ENCODE results near the gene KCNJ18.
"Not testable (repeated sequence)": the region's sequence is repeated elsewhere in the genome, so short reads cannot be mapped to it uniquely, and the experiment has no call there.

KCNJ18 gene

GRCh38 chr17:21668746-21669508 lies 23.4 kb upstream of the KCNJ18 start:
- H2BK120ac ChIP-seq (ENCODE audit: low read depth, low read length); H3K4me3 ChIP-seq (ENCODE audit: low read length); H2BK15ac ChIP-seq (replicated peaks; ENCODE audit: low read depth); H3K79me1 ChIP-seq (ENCODE audit: low read length); H3K27ac ChIP-seq (ENCODE audit: low read depth, low read length); H3K9ac ChIP-seq (ENCODE audit: low read length); H2BK5ac ChIP-seq (ENCODE audit: low read length); H3K56ac ChIP-seq (ENCODE audit: low read length); H4K8ac ChIP-seq (ENCODE audit: low read depth, low read length); H3K18ac ChIP-seq (ENCODE audit: low read length); DNase-seq; H3K36me3 ChIP-seq (ENCODE audit: control insufficient read depth, insufficient read depth, low read length); H3K23ac ChIP-seq (ENCODE audit: low read length); H2AK5ac ChIP-seq (ENCODE audit: low read length); H3K4ac ChIP-seq (ENCODE audit: low read depth, low read length); H3K27me3 ChIP-seq (ENCODE audit: insufficient read depth, low read length, poor library complexity); H3K4me1 ChIP-seq (ENCODE audit: control insufficient read depth, low read depth, low read length); H3K79me2 ChIP-seq (ENCODE audit: control insufficient read depth, insufficient read depth, low read length); H4K5ac ChIP-seq (ENCODE audit: low read length); H3K4me2 ChIP-seq (ENCODE audit: low read length): not testable (repeated sequence)
- no CpG with 5 or more reads among the region's 13 CpGs for WGBS (ENCODE audit: extremely low coverage, insufficient coverage, low lambda C conversion rate)

- H3K4ac ChIP-seq (ENCODE audit: low read depth, low read length); H3K4me3 ChIP-seq (ENCODE audit: low read length); H3K79me2 ChIP-seq (ENCODE audit: control insufficient read depth, insufficient read depth, low read length); DNase-seq; H3K4me2 ChIP-seq (ENCODE audit: low read length); H3K4me1 ChIP-seq (ENCODE audit: control insufficient read depth, low read depth, low read length); H3K27me3 ChIP-seq (ENCODE audit: insufficient read depth, low read length, poor library complexity); H3K18ac ChIP-seq (ENCODE audit: low read length); H3K27ac ChIP-seq (ENCODE audit: low read depth, low read length); H3K79me1 ChIP-seq (ENCODE audit: low read length); H3K56ac ChIP-seq (ENCODE audit: low read length); H2BK120ac ChIP-seq (ENCODE audit: low read depth, low read length); H3K23ac ChIP-seq (ENCODE audit: low read length); H4K5ac ChIP-seq (ENCODE audit: low read length); H2AK5ac ChIP-seq (ENCODE audit: low read length); H3K36me3 ChIP-seq (ENCODE audit: control insufficient read depth, insufficient read depth, low read length); H2BK5ac ChIP-seq (ENCODE audit: low read length); H2BK15ac ChIP-seq (replicated peaks; ENCODE audit: low read depth); H3K9ac ChIP-seq (ENCODE audit: low read length); H4K8ac ChIP-seq (ENCODE audit: low read depth, low read length): not testable (repeated sequence)
- WGBS (ENCODE audit: extremely low coverage, insufficient coverage, low lambda C conversion rate): no CpG with 5 or more reads among the region's 10 CpGs
Observed at GRCh38 chr17:21669616-21670360, 22.5 kb upstream of the KCNJ18 start.

- not testable (repeated sequence) for H3K4ac ChIP-seq (ENCODE audit: low read depth, low read length)
Observed at GRCh38 chr17:21670361-21671155, 21.8 kb upstream of the KCNJ18 start.

GRCh38 chr17:21671437-21671836 lies 20.9 kb upstream of the KCNJ18 start:
- H3K4me2 ChIP-seq (ENCODE audit: low read length); DNase-seq; H3K79me1 ChIP-seq (ENCODE audit: low read length); H3K56ac ChIP-seq (ENCODE audit: low read length); H3K9ac ChIP-seq (ENCODE audit: low read length); H3K27me3 ChIP-seq (ENCODE audit: insufficient read depth, low read length, poor library complexity); H2AK5ac ChIP-seq (ENCODE audit: low read length); H3K36me3 ChIP-seq (ENCODE audit: control insufficient read depth, insufficient read depth, low read length); H3K79me2 ChIP-seq (ENCODE audit: control insufficient read depth, insufficient read depth, low read length); H3K4ac ChIP-seq (ENCODE audit: low read depth, low read length); H2BK120ac ChIP-seq (ENCODE audit: low read depth, low read length); H3K4me1 ChIP-seq (ENCODE audit: control insufficient read depth, low read depth, low read length); H4K8ac ChIP-seq (ENCODE audit: low read depth, low read length); H2BK5ac ChIP-seq (ENCODE audit: low read length); H2BK15ac ChIP-seq (replicated peaks; ENCODE audit: low read depth); H4K5ac ChIP-seq (ENCODE audit: low read length); H3K23ac ChIP-seq (ENCODE audit: low read length); H3K27ac ChIP-seq (ENCODE audit: low read depth, low read length); H3K4me3 ChIP-seq (ENCODE audit: low read length); H3K18ac ChIP-seq (ENCODE audit: low read length): not testable (repeated sequence)
- no CpG with 5 or more reads among the region's 2 CpGs for WGBS (ENCODE audit: extremely low coverage, insufficient coverage, low lambda C conversion rate)

More at GRCh38 chr17:21670361-21671155, 21.8 kb upstream of the KCNJ18 start:
- H2BK15ac ChIP-seq (replicated peaks; ENCODE audit: low read depth); H3K27me3 ChIP-seq (ENCODE audit: insufficient read depth, low read length, poor library complexity); H3K23ac ChIP-seq (ENCODE audit: low read length); H2BK120ac ChIP-seq (ENCODE audit: low read depth, low read length); H3K79me1 ChIP-seq (ENCODE audit: low read length); H3K4me2 ChIP-seq (ENCODE audit: low read length); H4K8ac ChIP-seq (ENCODE audit: low read depth, low read length); H3K27ac ChIP-seq (ENCODE audit: low read depth, low read length); H2AK5ac ChIP-seq (ENCODE audit: low read length); H3K36me3 ChIP-seq (ENCODE audit: control insufficient read depth, insufficient read depth, low read length); H3K4me3 ChIP-seq (ENCODE audit: low read length); H2BK5ac ChIP-seq (ENCODE audit: low read length); H3K56ac ChIP-seq (ENCODE audit: low read length); H3K4me1 ChIP-seq (ENCODE audit: control insufficient read depth, low read depth, low read length); H3K79me2 ChIP-seq (ENCODE audit: control insufficient read depth, insufficient read depth, low read length); H4K5ac ChIP-seq (ENCODE audit: low read length); H3K9ac ChIP-seq (ENCODE audit: low read length); H3K18ac ChIP-seq (ENCODE audit: low read length): not testable (repeated sequence)
- WGBS (ENCODE audit: extremely low coverage, insufficient coverage, low lambda C conversion rate): no CpG with 5 or more reads among the region's 8 CpGs
- peak; percentile 40 for DNase-seq

- not testable (repeated sequence) for H3K4me2 ChIP-seq (ENCODE audit: low read length); H3K79me1 ChIP-seq (ENCODE audit: low read length); DNase-seq; H3K4ac ChIP-seq (ENCODE audit: low read depth, low read length); H3K56ac ChIP-seq (ENCODE audit: low read length); H3K27me3 ChIP-seq (ENCODE audit: insufficient read depth, low read length, poor library complexity); H3K9ac ChIP-seq (ENCODE audit: low read length); H3K18ac ChIP-seq (ENCODE audit: low read length); H3K4me3 ChIP-seq (ENCODE audit: low read length); H3K27ac ChIP-seq (ENCODE audit: low read depth, low read length); H2BK120ac ChIP-seq (ENCODE audit: low read depth, low read length); H4K5ac ChIP-seq (ENCODE audit: low read length); H3K36me3 ChIP-seq (ENCODE audit: control insufficient read depth, insufficient read depth, low read length); H2AK5ac ChIP-seq (ENCODE audit: low read length); H2BK5ac ChIP-seq (ENCODE audit: low read length); H3K23ac ChIP-seq (ENCODE audit: low read length); H3K4me1 ChIP-seq (ENCODE audit: control insufficient read depth, low read depth, low read length); H4K8ac ChIP-seq (ENCODE audit: low read depth, low read length); H3K79me2 ChIP-seq (ENCODE audit: control insufficient read depth, insufficient read depth, low read length); H2BK15ac ChIP-seq (replicated peaks; ENCODE audit: low read depth)
- no CpG with 5 or more reads among the region's 4 CpGs for whole genome bisulfite sequencing (ENCODE audit: extremely low coverage, insufficient coverage, low lambda C conversion rate)
Observed at GRCh38 chr17:21671871-21672270, 20.5 kb upstream of the KCNJ18 start.

Data from mesendoderm (in vitro differentiated cells).